Gastrocnemius medialis (tissue), 4 donors: ENCODE measurements around the gene LRCH3. TPM values are rescaled to one million over a fixed set of nuclear protein-coding genes. Genes with fewer than 3 reads are reported as not detected.

Source experiments
- ATAC-seq, 2 donors: fragments of 150-250 bp; one replicate each; pipeline ENCODE4 v1.9.1; 2016
- DNase-seq, 2 donors: peaks; one replicate each; pipeline ENCODE4 v3.0.0-alpha.2; 2019
- H3K27ac ChIP-seq, 4 donors: fragments of 200-600 bp; sonication (generic); 1 replicate in 1 of 4; 2 replicates in 3 of 4; pipeline ENCODE4 v1.5.1; 2016 to 2018; ENCODE audit warnings: mild to moderate bottlenecking in 2 of 4, moderate library complexity in 1 of 4
- H3K27me3 ChIP-seq, 3 donors: fragments of 200-600 bp; sonication (generic) in 2 of 3; 1 replicate in 1 of 3; 2 replicates in 2 of 3; pipeline versions ENCODE4 v1.5.1 to v1.6.0; 2016 to 2019; ENCODE audit warnings: mild to moderate bottlenecking in 1 of 3, moderate library complexity in 1 of 3
- H3K36me3 ChIP-seq, 2 donors: fragments of 200-600 bp; sonication (generic) in 1 of 2; one replicate each; pipeline ENCODE4 v1.5.1; 2017 to 2018
- H3K4me1 ChIP-seq, 2 donors: fragments of 200-600 bp; sonication (generic) in 1 of 2; one replicate each; pipeline ENCODE4 v1.5.1; 2016 to 2017; ENCODE audit warnings: mild to moderate bottlenecking in 2 of 2
- H3K4me3 ChIP-seq, 4 donors: fragments of 200-600 bp; sonication (generic) in 3 of 4; 1 replicate in 1 of 4; 2 replicates in 3 of 4; pipeline ENCODE4 v1.5.1; 2016 to 2019; ENCODE audit warnings: mild to moderate bottlenecking in 2 of 4
- H3K9me3 ChIP-seq, 3 donors: fragments of 200-600 bp; sonication (generic) in 2 of 3; 1 replicate in 1 of 3; 2 replicates in 2 of 3; pipeline ENCODE4 v1.5.1; 2016 to 2019
- CTCF ChIP-seq, 5 experiments: fragments of 450-650 bp in 3 of 5; fragments of 200-600 bp in 2 of 5; sonication (generic) in 2 of 5; IDR thresholded peaks in 4 of 5; conservative IDR thresholded peaks in 1 of 5; 1 replicate in 4 of 5; 2 replicates in 1 of 5; pipeline ENCODE4 v1.5.1; 2016 to 2019; ENCODE audit warnings: antibody characterized with exemption in 5 of 5, mild to moderate bottlenecking in 3 of 5, moderate library complexity in 3 of 5
- POLR2A ChIP-seq, 2 donors: fragments of 450-650 bp; IDR thresholded peaks; one replicate each; pipeline ENCODE4 v1.6.1; 2017; ENCODE audit warnings: antibody characterized with exemption in 2 of 2, mild to moderate bottlenecking in 2 of 2, moderate library complexity in 2 of 2
- in situ Hi-C, 4 donors: fragments of 200-750 bp; cut with MboI; loops; one replicate each; pipeline versions ENCODE4 v1.15.0 to v1.8.0; 2017; ENCODE audit warnings: low sequenced_read_pairs in 4 of 4
- intact Hi-C: fragments of 100-400 bp; cut with DNase I; formaldehyde crosslinking; loops from one replicate; pipeline ENCODE4 v1.15.1; 2023; ENCODE audit warnings: low total_unique reads
- total RNA-seq, 4 donors: library from RNA; depleted of rRNA; stranded (reverse); fragments of >200 nt; gene quantifications; one replicate each; pipeline versions ENCODE4 v1.1.0 to v1.2.3, GENCODE V29; 2016

The LRCH3 gene
- total RNA-seq, 4 donors from 2014 or later: 18.0 to 126 (median 26.7) TPM

GRCh38 chr3:197758512-197758911 lies 32.5 kb upstream of the LRCH3 start:
- peak; percentile 65 to 78 for ATAC-seq
- TF ChIP-seq POLR2A (IDR thresholded peaks at IDR 0.05) (no peak), CTCF (IDR thresholded peaks at IDR 0.05 in 4 of 5, conservative IDR thresholded peaks at IDR 0.05 in 1 of 5) (no peak)
- Histone ChIP-seq H3K27me3 (no peaks in the 10 kb centered on the region), H3K36me3 (peaks cover 0 to 47% of the 10 kb centered on the region in 2 donors), H3K4me1 (peaks cover 16 to 41% of the 10 kb centered on the region in 2 donors), H3K27ac (peak overlapping the region; percentile 55 to 99 (median 68)), H3K4me3 (no peak overlapping the region), H3K9me3 (no peaks in the 10 kb centered on the region)
- intact Hi-C loops: loop anchor here (10.0 kb wide), 1 partner anchor 196 kb away; the partner anchor contains the start of gene RPL35A
- in situ Hi-C loops: no loop called here
- no peak for DNase-seq

- peaks cover 0 to 67% of the 10 kb centered on the region in 2 donors for H3K36me3 ChIP-seq
- ATAC-seq: no peak
- in situ Hi-C loops: no loop called here
These were observed 29.3 kb upstream of the LRCH3 start for GRCh38 chr3:197761784-197762183.

GRCh38 chr3:197775317-197775716 lies 15.7 kb upstream of the LRCH3 start:
- no peak overlapping the region for H3K4me3 ChIP-seq
- no peaks in the 10 kb centered on the region for H3K9me3 ChIP-seq
- in situ Hi-C loops (no loop called here), intact Hi-C loops (no loop called here)
- ATAC-seq (no peak), DNase-seq (no peak)
- H3K27me3 ChIP-seq: no peaks in the 10 kb centered on the region
- no peak for TF ChIP-seq POLR2A (IDR thresholded peaks at IDR 0.05)
- no peak for TF ChIP-seq CTCF (IDR thresholded peaks at IDR 0.05 in 4 of 5, conservative IDR thresholded peaks at IDR 0.05 in 1 of 5)
- H3K36me3 ChIP-seq: peaks cover 5 to 93% of the 10 kb centered on the region in 2 donors
- H3K4me1 ChIP-seq: no peaks in the 10 kb centered on the region
- no peak overlapping the region for H3K27ac ChIP-seq

More at GRCh38 chr3:197761784-197762183, 29.3 kb upstream of the LRCH3 start:
- peaks cover 7 to 19% of the 10 kb centered on the region in 2 donors for H3K4me1 ChIP-seq
- H3K4me3 ChIP-seq: no peak overlapping the region
- no peak for TF ChIP-seq CTCF (IDR thresholded peaks at IDR 0.05 in 4 of 5, conservative IDR thresholded peaks at IDR 0.05 in 1 of 5)
- H3K9me3 ChIP-seq: no peaks in the 10 kb centered on the region
- no peak for DNase-seq
- intact Hi-C loops: no loop called here
- H3K27ac ChIP-seq: no peak overlapping the region
- H3K27me3 ChIP-seq: no peaks in the 10 kb centered on the region

GRCh38 chr3:197782230-197782629 lies 8.8 kb upstream of the LRCH3 start:
- Histone ChIP-seq H3K4me1 (no peaks in the 10 kb centered on the region), H3K27ac (no peak overlapping the region), H3K36me3 (peaks cover 2 to 70% of the 10 kb centered on the region in 2 donors), H3K4me3 (no peak overlapping the region), H3K9me3 (no peaks in the 10 kb centered on the region), H3K27me3 (no peaks in the 10 kb centered on the region)
- intact Hi-C loops: no loop called here
- no peak for DNase-seq
- no peak for ATAC-seq
- in situ Hi-C loops: no loop called here
- TF ChIP-seq POLR2A (IDR thresholded peaks at IDR 0.05): no peak
- TF ChIP-seq CTCF (IDR thresholded peaks at IDR 0.05 in 4 of 5, conservative IDR thresholded peaks at IDR 0.05 in 1 of 5): no peak

GRCh38 chr3:197784019-197784585 lies 7.0 kb upstream of the LRCH3 start:
- H3K9me3 ChIP-seq: no peaks in the 10 kb centered on the region
- no peaks in the 10 kb centered on the region for H3K4me1 ChIP-seq
- DNase-seq (no peak), ATAC-seq (no peak)
- peaks cover 0 to 52% of the 10 kb centered on the region in 2 donors for H3K36me3 ChIP-seq
- H3K4me3 ChIP-seq: no peak overlapping the region
- no peaks in the 10 kb centered on the region for H3K27me3 ChIP-seq
- intact Hi-C loops: no loop called here
- TF ChIP-seq POLR2A (IDR thresholded peaks at IDR 0.05): no peak
- no peak for TF ChIP-seq CTCF (IDR thresholded peaks at IDR 0.05 in 4 of 5, conservative IDR thresholded peaks at IDR 0.05 in 1 of 5)
- no peak overlapping the region for H3K27ac ChIP-seq
- in situ Hi-C loops: no loop called here
